DMS79 treated with DMSO at 0.1 percent for 48 hours (cell line): ENCODE data around the gene KDM1B.

ENCODE experiments used
- DNase-seq: peaks from one replicate; lab custom pipeline; 2025; lab: John Stamatoyannopoulos, UW

The KDM1B gene

GRCh38 chr6:18263418-18264218, 108.4 kb downstream of the KDM1B start:
- DNase-seq = peak; percentile 43

- peak; percentile 80 for DNase-seq
These were observed 109.1 kb downstream of the KDM1B start, which contains the start of gene DEK for GRCh38 chr6:18264219-18264922. DEK (minus strand) TSS chr6:18264530; CDS start chr6:18263987, 543 bp downstream.

- peak; percentile 57 for DNase-seq
These were observed 109.7 kb downstream of the KDM1B start for GRCh38 chr6:18264923-18265377.

- DNase-seq = no peak
These were observed 110.7 kb downstream of the KDM1B start for GRCh38 chr6:18265787-18266522.

- no peak for DNase-seq
These were observed 111.3 kb downstream of the KDM1B start for GRCh38 chr6:18266523-18266912.

- DNase-seq = peak; percentile 64
These were observed 112.8 kb downstream of the KDM1B start for GRCh38 chr6:18268066-18268465.

- no peak for DNase-seq
These were observed 114.0 kb downstream of the KDM1B start for GRCh38 chr6:18269253-18269652.

GRCh38 chr6:18269717-18270116, 114.5 kb downstream of the KDM1B start:
- DNase-seq = no peak

- DNase-seq = no peak
These were observed 115.0 kb downstream of the KDM1B start for GRCh38 chr6:18270216-18270615.
